Astrocyte of the cerebellum (primary cell): ENCODE results near the gene DOCK1.

ENCODE experiments used
- DNase-seq: peaks from one replicate; pipeline ENCODE4 v3.0.0-alpha.2; 2011; ENCODE audit warnings: low read depth
- H3K4me3 ChIP-seq: 2 replicates; pipeline ENCODE4 v1.5.1; 2011; ENCODE audit warnings: mild to moderate bottlenecking, low read depth, low read length, moderate library complexity
- CTCF ChIP-seq: IDR thresholded peaks from 2 replicates; pipeline ENCODE4 v1.5.1; 2012; ENCODE audit warnings: low read length, low read depth, moderate library complexity, mild to moderate bottlenecking; ENCODE audit errors: missing control alignments
- in situ Hi-C: cut with HindIII; loops from 2 replicates; pipeline ENCODE4 v1.10.0; 2017; ENCODE audit warnings: low sequenced_read_pairs

Gene DOCK1

GRCh38 chr10:127392351-127393235 is 487.4 kb downstream of the DOCK1 start:
- in situ Hi-C loops, result no loop called here
- H3K4me3 ChIP-seq, result no peak overlapping the region
- TF ChIP-seq CTCF, result no peak
- DNase-seq, result no peak

GRCh38 chr10:127398140-127398970 is 493.1 kb downstream of the DOCK1 start:
- peak; percentile 19 for DNase-seq
- in situ Hi-C loops, result no loop called here
- H3K4me3 ChIP-seq, result no peak overlapping the region
- no peak for TF ChIP-seq CTCF

GRCh38 chr10:127398971-127399365 is 493.7 kb downstream of the DOCK1 start:
- no peak overlapping the region for H3K4me3 ChIP-seq
- in situ Hi-C loops, result no loop called here
- DNase-seq, result no peak
- no peak for TF ChIP-seq CTCF

GRCh38 chr10:127399668-127400067 is 494.4 kb downstream of the DOCK1 start:
- no peak overlapping the region for H3K4me3 ChIP-seq
- TF ChIP-seq CTCF, result no peak
- no peak for DNase-seq
- in situ Hi-C loops, result no loop called here

- in situ Hi-C loops, result no loop called here
- TF ChIP-seq CTCF, result no peak
- H3K4me3 ChIP-seq, result no peak overlapping the region
- no peak for DNase-seq
Observed at GRCh38 chr10:127400216-127400615, 495.0 kb downstream of the DOCK1 start.

GRCh38 chr10:127402596-127403409 is 497.6 kb downstream of the DOCK1 start:
- no peak for TF ChIP-seq CTCF
- no peak overlapping the region for H3K4me3 ChIP-seq
- DNase-seq, result no peak
- in situ Hi-C loops, result no loop called here
